Measurements from ENCODE around the gene SDHA. TPM values are rescaled to one million over a fixed set of nuclear protein-coding genes. Genes with fewer than 3 reads are reported as not detected.
A peak's percentile ranks its signal among the peaks of the same experiment; 100 is the strongest.
"Not testable (repeated sequence)": the region's sequence is repeated elsewhere in the genome, so short reads cannot be mapped to it uniquely, and the experiment has no call there.

SDHA gene
- total RNA-seq, 1 donor from 2014 or later: 106 TPM

- not testable (repeated sequence) for DNase-seq (ENCODE audit: extremely low read depth, low read depth, low spot score)
These were observed 33.9 kb downstream of the SDHA start for GRCh38 chr5:251975-252374.

- DNase-seq (ENCODE audit: extremely low read depth, low read depth, low spot score): no peak
These were observed 34.4 kb downstream of the SDHA start for GRCh38 chr5:252546-252945.

GRCh38 chr5:254322-254721 lies 36.2 kb downstream of the SDHA start:
- DNase-seq (ENCODE audit: extremely low read depth, low read depth, low spot score): not testable (repeated sequence)

- DNase-seq (ENCODE audit: extremely low read depth, low read depth, low spot score): not testable (repeated sequence)
These were observed 37.0 kb downstream of the SDHA start for GRCh38 chr5:255116-255515.

- not testable (repeated sequence) for DNase-seq (ENCODE audit: extremely low read depth, low read depth, low spot score)
These were observed 38.2 kb downstream of the SDHA start for GRCh38 chr5:256347-256746.

- DNase-seq (ENCODE audit: extremely low read depth, low read depth, low spot score): no peak
These were observed 39.0 kb downstream of the SDHA start for GRCh38 chr5:257148-257547.

GRCh38 chr5:263275-263974 lies 45.3 kb downstream of the SDHA start:
- DNase-seq (ENCODE audit: extremely low read depth, low read depth, low spot score): peak; percentile 37

- no peak for DNase-seq (ENCODE audit: extremely low read depth, low read depth, low spot score)
These were observed 46.2 kb downstream of the SDHA start for GRCh38 chr5:264338-264737.

- not testable (repeated sequence) for DNase-seq (ENCODE audit: extremely low read depth, low read depth, low spot score)
These were observed 48.3 kb downstream of the SDHA start for GRCh38 chr5:266311-267026.

- no peak for DNase-seq (ENCODE audit: extremely low read depth, low read depth, low spot score)
These were observed 49.6 kb downstream of the SDHA start for GRCh38 chr5:267716-268115.

- DNase-seq (ENCODE audit: extremely low read depth, low read depth, low spot score): no peak
These were observed 52.2 kb downstream of the SDHA start for GRCh38 chr5:270340-270739.

- not testable (repeated sequence) for DNase-seq (ENCODE audit: extremely low read depth, low read depth, low spot score)
These were observed 53.7 kb downstream of the SDHA start for GRCh38 chr5:271828-272167.

GRCh38 chr5:273091-273490 lies 55.0 kb downstream of the SDHA start:
- DNase-seq (ENCODE audit: extremely low read depth, low read depth, low spot score): not testable (repeated sequence)

GRCh38 chr5:273491-273890 lies 55.4 kb downstream of the SDHA start:
- DNase-seq (ENCODE audit: extremely low read depth, low read depth, low spot score): not testable (repeated sequence)

GRCh38 chr5:274346-274745 lies 56.2 kb downstream of the SDHA start:
- not testable (repeated sequence) for DNase-seq (ENCODE audit: extremely low read depth, low read depth, low spot score)

GRCh38 chr5:278646-279045 lies 60.5 kb downstream of the SDHA start:
- no peak for DNase-seq (ENCODE audit: extremely low read depth, low read depth, low spot score)

GRCh38 chr5:279051-279665 lies 61.0 kb downstream of the SDHA start:
- not testable (repeated sequence) for DNase-seq (ENCODE audit: extremely low read depth, low read depth, low spot score)

GRCh38 chr5:285991-286557 lies 68.0 kb downstream of the SDHA start:
- no peak for DNase-seq (ENCODE audit: extremely low read depth, low read depth, low spot score)

- DNase-seq (ENCODE audit: extremely low read depth, low read depth, low spot score): not testable (repeated sequence)
These were observed 72.1 kb downstream of the SDHA start for GRCh38 chr5:290200-290599.

- not testable (repeated sequence) for DNase-seq (ENCODE audit: extremely low read depth, low read depth, low spot score)
These were observed 73.2 kb downstream of the SDHA start for GRCh38 chr5:291345-291744.

GRCh38 chr5:294788-295187 lies 76.7 kb downstream of the SDHA start:
- DNase-seq (ENCODE audit: extremely low read depth, low read depth, low spot score): not testable (repeated sequence)
